GM18873 (cell line): ENCODE data around the gene MYO1E.
"Not testable (repeated sequence)": the region's sequence is repeated elsewhere in the genome, so short reads cannot be mapped to it uniquely, and the experiment has no call there.

Experiments
- ATAC-seq: cut with Tn5 transposase; IDR thresholded peaks from one replicate; pipeline ENCODE4 v1.9.1; 2021; ENCODE audit warnings: mild to moderate bottlenecking, moderate library complexity, moderate number of reproducible peaks; ENCODE audit not compliant: unreplicated experiment, low FRiP score

MYO1E gene

GRCh38 chr15:59298225-59298853 is 74.3 kb downstream of the MYO1E start:
- peak; percentile 63 for ATAC-seq

- no peak for ATAC-seq
Observed at GRCh38 chr15:59296181-59296617, 76.5 kb downstream of the MYO1E start.

- ATAC-seq = no peak
Observed at GRCh38 chr15:59295261-59296001, 77.2 kb downstream of the MYO1E start.

GRCh38 chr15:59294574-59295260 is 78.0 kb downstream of the MYO1E start:
- no peak for ATAC-seq

GRCh38 chr15:59292442-59293151 is 80.1 kb downstream of the MYO1E start:
- no peak for ATAC-seq

GRCh38 chr15:59291213-59291549 is 81.5 kb downstream of the MYO1E start:
- ATAC-seq = no peak

GRCh38 chr15:59290295-59291212 is 82.1 kb downstream of the MYO1E start:
- ATAC-seq = no peak

GRCh38 chr15:59289574-59289973 is 83.1 kb downstream of the MYO1E start:
- no peak for ATAC-seq

GRCh38 chr15:59283717-59284391 is 88.8 kb downstream of the MYO1E start:
- no peak for ATAC-seq

- no peak for ATAC-seq
Observed at GRCh38 chr15:59282515-59283337, 89.9 kb downstream of the MYO1E start.

GRCh38 chr15:59281699-59282098 is 91.0 kb downstream of the MYO1E start:
- no peak for ATAC-seq

- ATAC-seq = no peak
Observed at GRCh38 chr15:59280855-59281254, 91.8 kb downstream of the MYO1E start.

GRCh38 chr15:59280292-59280691 is 92.4 kb downstream of the MYO1E start:
- not testable (repeated sequence) for ATAC-seq

GRCh38 chr15:59279023-59279422 is 93.6 kb downstream of the MYO1E start:
- ATAC-seq = no peak

- no peak for ATAC-seq
Observed at GRCh38 chr15:59278120-59278519, 94.6 kb downstream of the MYO1E start.

GRCh38 chr15:59276225-59277178 is 96.2 kb downstream of the MYO1E start:
- no peak for ATAC-seq
